HG03575 (cell line): ENCODE measurements around the gene TNFSF9.
"Not testable (repeated sequence)": the region's sequence is repeated elsewhere in the genome, so short reads cannot be mapped to it uniquely, and the experiment has no call there.

Source experiments
- ATAC-seq: cut with Tn5 transposase; IDR thresholded peaks from one replicate; pipeline ENCODE4 v1.9.1; 2021; ENCODE audit not compliant: unreplicated experiment, insufficient number of reproducible peaks, low FRiP score; ENCODE audit errors: extremely low read depth

The TNFSF9 gene

GRCh38 chr19:6564393-6564792 is 33.6 kb downstream of the TNFSF9 start:
- ATAC-seq: no peak

GRCh38 chr19:6566727-6567126 is 35.9 kb downstream of the TNFSF9 start:
- not testable (repeated sequence) for ATAC-seq

GRCh38 chr19:6568010-6568526 is 37.2 kb downstream of the TNFSF9 start:
- ATAC-seq: no peak

- no peak for ATAC-seq
Observed at GRCh38 chr19:6568816-6569215, 38.0 kb downstream of the TNFSF9 start.

GRCh38 chr19:6570764-6571163 is 39.9 kb downstream of the TNFSF9 start:
- ATAC-seq: no peak

- no peak for ATAC-seq
Observed at GRCh38 chr19:6571167-6571566, 40.3 kb downstream of the TNFSF9 start.

- no peak for ATAC-seq
Observed at GRCh38 chr19:6572217-6572616, 41.4 kb downstream of the TNFSF9 start.

GRCh38 chr19:6573350-6573749 is 42.5 kb downstream of the TNFSF9 start:
- ATAC-seq: no peak

- no peak for ATAC-seq
Observed at GRCh38 chr19:6576869-6577475, 46.1 kb downstream of the TNFSF9 start.

GRCh38 chr19:6577476-6578125 is 46.8 kb downstream of the TNFSF9 start:
- peak; percentile 47 for ATAC-seq

- no peak for ATAC-seq
Observed at GRCh38 chr19:6579450-6580178, 48.8 kb downstream of the TNFSF9 start.

- no peak for ATAC-seq
Observed at GRCh38 chr19:6580313-6580712, 49.5 kb downstream of the TNFSF9 start.

GRCh38 chr19:6582515-6583484 is 52.0 kb downstream of the TNFSF9 start:
- ATAC-seq: not testable (repeated sequence)
